H1 (cell line): ENCODE results near the gene NUBPL. TPM values are rescaled to one million over a fixed set of nuclear protein-coding genes. Genes with fewer than 3 reads are reported as not detected.
A peak's percentile ranks its signal among the peaks of the same experiment; 100 is the strongest.

ENCODE experiments used
- CTCF ChIA-PET: fragments of 300-600 bp; sonication (Branson Sonifier 250); formaldehyde crosslinking; loops from one replicate; lab custom pipeline; 2021; ENCODE audit not compliant: partially characterized antibody; lab: Charles Lee
- POLR2A ChIA-PET: fragments of 300-600 bp; sonication (Branson Sonifier 250); formaldehyde crosslinking; loops from one replicate; lab custom pipeline; 2021; ENCODE audit warnings: inconsistent platforms; ENCODE audit not compliant: partially characterized antibody; lab: Charles Lee
- DNase-seq, 2 experiments: peaks; one replicate each; pipeline versions ENCODE4 v3.0.0 to v3.0.0-alpha.2; 2010 to 2022; ENCODE audit warnings: low spot score in 2 of 2, low read depth in 1 of 2, mixed read lengths in 1 of 2
- FAIRE-seq: peaks from 2 replicates; lab custom pipeline; 2011; peaks lifted over from hg19 to GRCh38; lab: Jason Lieb, UNC
- H2AFZ ChIP-seq: 2 replicates; pipeline ENCODE4 v1.8.1; 2012; ENCODE audit warnings: low read length, inconsistent platforms
- H2AK5ac ChIP-seq: 2 replicates; pipeline ENCODE4 v1.6.1; 2013; ENCODE audit warnings: low read depth, low read length
- H2BK120ac ChIP-seq: replicated peaks from 2 replicates; pipeline ENCODE3; 2013; ENCODE audit warnings: low read depth, low read length, inconsistent platforms
- H2BK12ac ChIP-seq: 2 replicates; pipeline ENCODE4 v1.6.1; 2013; ENCODE audit warnings: low read depth, low read length
- H2BK15ac ChIP-seq: 2 replicates; pipeline ENCODE4 v1.6.1; 2013; ENCODE audit warnings: low read length
- H2BK20ac ChIP-seq: 2 replicates; pipeline ENCODE4 v1.6.1; 2013; ENCODE audit warnings: low read length
- H2BK5ac ChIP-seq: 2 replicates; pipeline ENCODE4 v1.6.1; 2013; ENCODE audit warnings: low read depth, low read length
- H3K14ac ChIP-seq: 2 replicates; pipeline ENCODE4 v1.6.1; 2013; ENCODE audit warnings: inconsistent platforms; ENCODE audit not compliant: insufficient read length
- H3K18ac ChIP-seq: 2 replicates; pipeline ENCODE4 v1.6.1; 2013; ENCODE audit warnings: low read length; ENCODE audit errors: extremely low read depth
- H3K23ac ChIP-seq: 2 replicates; pipeline ENCODE4 v1.6.1; 2013; ENCODE audit warnings: inconsistent platforms; ENCODE audit not compliant: insufficient read length
- H3K23me2 ChIP-seq: 2 replicates; pipeline ENCODE4 v1.6.1; 2013; ENCODE audit warnings: low read depth, low read length
- H3K27ac ChIP-seq: 2 replicates; pipeline ENCODE4 v1.6.1; 2011; ENCODE audit warnings: low read depth, low read length, inconsistent platforms
- H3K27me3 ChIP-seq, 4 experiments: replicated peaks in 1 of 4; 1 replicate in 1 of 4; 2 replicates in 3 of 4; pipeline versions ENCODE4 v1.6.1 to v1.8.1; 2011 to 2013; ENCODE audit warnings: low read length in 3 of 4, mild to moderate bottlenecking in 3 of 4, inconsistent platforms in 2 of 4, mixed read lengths in 2 of 4, moderate library complexity in 1 of 4; ENCODE audit not compliant: control insufficient read depth in 3 of 4, insufficient read depth in 3 of 4; ENCODE audit errors: extremely low read depth in 1 of 4
- H3K36me3 ChIP-seq, 4 experiments: 2 replicates each; pipeline versions ENCODE4 v1.6.1 to v1.8.1; 2011 to 2013; ENCODE audit warnings: mild to moderate bottlenecking in 4 of 4, low read length in 3 of 4, moderate library complexity in 2 of 4, control low read depth in 1 of 4, inconsistent platforms in 1 of 4; ENCODE audit not compliant: insufficient read depth in 4 of 4, control insufficient read depth in 2 of 4
- H3K4ac ChIP-seq: replicated peaks from 2 replicates; pipeline ENCODE3; 2013; ENCODE audit warnings: low read length, low read depth, mixed read lengths, inconsistent platforms; ENCODE audit not compliant: insufficient read length
- H3K4me1 ChIP-seq, 4 experiments: replicated peaks in 1 of 4; 1 replicate in 1 of 4; 2 replicates in 3 of 4; pipeline versions ENCODE4 v1.6.1 to v1.8.1; 2011 to 2013; ENCODE audit warnings: low read length in 3 of 4, inconsistent platforms in 2 of 4, mixed read lengths in 1 of 4; ENCODE audit not compliant: insufficient read depth in 4 of 4, control insufficient read depth in 3 of 4
- H3K4me2 ChIP-seq, 2 experiments: 2 replicates each; pipeline versions ENCODE4 v1.6.1 to v1.8.1; 2011 to 2013; ENCODE audit warnings: low read depth in 2 of 2, low read length in 2 of 2, control low read depth in 1 of 2, inconsistent platforms in 1 of 2, mild to moderate bottlenecking in 1 of 2; ENCODE audit not compliant: insufficient read depth in 1 of 2
- H3K4me3 ChIP-seq, 4 experiments: fragments of 200-600, 300-600 bp in 1 of 4; sonication (generic), shearing (Covaris generic), sonication (Bioruptor Twin) in 1 of 4; 2 replicates each; pipeline versions ENCODE4 v1.5.1 to v1.8.1; 2011 to 2016; ENCODE audit warnings: low read length in 4 of 4, low read depth in 3 of 4, control low read depth in 2 of 4, inconsistent platforms in 2 of 4, mild to moderate bottlenecking in 2 of 4, mixed read lengths in 1 of 4, moderate library complexity in 1 of 4; ENCODE audit not compliant: insufficient read depth in 2 of 4; ENCODE audit errors: extremely low read depth in 1 of 4
- H3K56ac ChIP-seq: replicated peaks from 2 replicates; pipeline ENCODE3; 2013; ENCODE audit warnings: low read depth, mild to moderate bottlenecking, mixed read lengths, low read length, inconsistent platforms; ENCODE audit not compliant: insufficient read length
- H3K79me1 ChIP-seq: 2 replicates; pipeline ENCODE4 v1.6.1; 2013; ENCODE audit warnings: low read depth, low read length, control low read depth
- H3K79me2 ChIP-seq, 2 experiments: 2 replicates each; pipeline versions ENCODE4 v1.6.1 to v1.8.1; 2012 to 2013; ENCODE audit warnings: low read length in 2 of 2, mild to moderate bottlenecking in 2 of 2, inconsistent platforms in 1 of 2; ENCODE audit not compliant: insufficient read depth in 2 of 2, control insufficient read depth in 1 of 2
- H3K9ac ChIP-seq, 4 experiments: replicated peaks in 1 of 4; 1 replicate in 1 of 4; 2 replicates in 3 of 4; pipeline versions ENCODE4 v1.6.1 to v1.8.1; 2011 to 2013; ENCODE audit warnings: low read depth in 3 of 4, low read length in 3 of 4, control low read depth in 2 of 4, mild to moderate bottlenecking in 2 of 4, moderate library complexity in 2 of 4, inconsistent platforms in 1 of 4; ENCODE audit errors: extremely low read depth in 1 of 4
- H3K9me3 ChIP-seq, 2 experiments: 2 replicates each; pipeline versions ENCODE4 v1.6.1 to v1.8.1; 2012 to 2013; ENCODE audit warnings: mild to moderate bottlenecking in 2 of 2, moderate library complexity in 2 of 2, control low read depth in 1 of 2, inconsistent platforms in 1 of 2, low read depth in 1 of 2, low read length in 1 of 2, mixed read lengths in 1 of 2; ENCODE audit not compliant: insufficient read depth in 2 of 2
- H4K20me1 ChIP-seq, 2 experiments: replicated peaks in 1 of 2; 2 replicates each; pipeline versions ENCODE3 to v1.8.1; 2011 to 2013; ENCODE audit warnings: inconsistent platforms in 2 of 2, low read length in 2 of 2, mild to moderate bottlenecking in 1 of 2; ENCODE audit not compliant: insufficient read depth in 2 of 2, control insufficient read depth in 1 of 2
- H4K5ac ChIP-seq: 2 replicates; pipeline ENCODE4 v1.6.1; 2013; ENCODE audit warnings: low read length, low read depth, mixed read lengths, inconsistent platforms; ENCODE audit not compliant: insufficient read length
- H4K8ac ChIP-seq: 2 replicates; pipeline ENCODE4 v1.8.0; 2013; ENCODE audit warnings: mild to moderate bottlenecking, moderate library complexity, low read length, inconsistent platforms; ENCODE audit not compliant: insufficient read depth; ENCODE audit errors: extremely low read depth
- H4K91ac ChIP-seq: replicated peaks from 2 replicates; pipeline ENCODE3; 2013; ENCODE audit warnings: low read length, mixed read lengths, inconsistent platforms; ENCODE audit not compliant: insufficient read length
- CTCF ChIP-seq, 3 experiments: IDR thresholded peaks; 1 replicate in 2 of 3; 2 replicates in 1 of 3; pipeline versions ENCODE4 v1.5.1 to v1.6.1; 2011; ENCODE audit warnings: low read length in 3 of 3, mild to moderate bottlenecking in 3 of 3, inconsistent platforms in 2 of 3, low read depth in 1 of 3, moderate library complexity in 1 of 3; ENCODE audit not compliant: insufficient read depth in 1 of 3; ENCODE audit errors: control extremely low read depth in 1 of 3
- RAD21 ChIP-seq, 2 experiments: IDR thresholded peaks in 1 of 2; conservative IDR thresholded peaks in 1 of 2; 2 replicates each; pipeline ENCODE4 v1.6.1; 2011; ENCODE audit warnings: low read depth in 2 of 2, low read length in 2 of 2, improper control_type of control experiment in 1 of 2, inconsistent platforms in 1 of 2, mild to moderate bottlenecking in 1 of 2, moderate library complexity in 1 of 2
- YY1 ChIP-seq: IDR thresholded peaks from 2 replicates; pipeline ENCODE4 v1.6.1; 2011; ENCODE audit warnings: low read depth, mild to moderate bottlenecking, low read length
- WGBS, 2 experiments: shearing (Covaris generic) in 1 of 2; methylation state at CpG; one replicate each; pipeline versions ENCODE4 v1.1.6 to v1.1.7; 2013 to 2015; ENCODE audit warnings: low lambda C conversion rate in 2 of 2, mixed read lengths in 2 of 2, inconsistent platforms in 1 of 2, low coverage in 1 of 2, missing lambda C conversion rate in 1 of 2; ENCODE audit not compliant: insufficient replicate concordance in 2 of 2, insufficient coverage in 1 of 2, insufficient read length in 1 of 2; ENCODE audit errors: extremely low coverage in 1 of 2, missing lambda C conversion rate in 1 of 2; 5-methylcytosine and 5-hydroxymethylcytosine counted together
- polyA plus RNA-seq, 7 experiments: library from polyadenylated mRNA; depleted of rRNA in 3 of 7; stranded (reverse) in 5 of 7; unstranded in 2 of 7; fragments of >200 nt in 5 of 7; fragments of 200-250 nt in 2 of 7; gene quantifications; 1 replicate in 5 of 7; 2 replicates in 1 of 7; 4 replicates in 1 of 7; pipeline versions ENCODE4 v1.2.1 to v1.2.3, GENCODE V29; 2011 to 2013; ENCODE audit warnings: missing spikeins in 2 of 7, mixed read lengths in 2 of 7
- total RNA-seq: library from RNA; stranded (reverse); fragmentation: NEBNext Ultra II Directional; extraction: Animal tissue kit (Norgen Biotek cat#: 25700); gene quantifications from 2 replicates; pipeline ENCODE4 v1.2.1, GENCODE V29; 2021

Gene NUBPL
- total and polyA plus RNA-seq, 2 of the 8 experiments (the other 6 are each of a cell fraction or from before 2014, with no cell fraction given): 1.6 to 6.8 TPM

DNA sequence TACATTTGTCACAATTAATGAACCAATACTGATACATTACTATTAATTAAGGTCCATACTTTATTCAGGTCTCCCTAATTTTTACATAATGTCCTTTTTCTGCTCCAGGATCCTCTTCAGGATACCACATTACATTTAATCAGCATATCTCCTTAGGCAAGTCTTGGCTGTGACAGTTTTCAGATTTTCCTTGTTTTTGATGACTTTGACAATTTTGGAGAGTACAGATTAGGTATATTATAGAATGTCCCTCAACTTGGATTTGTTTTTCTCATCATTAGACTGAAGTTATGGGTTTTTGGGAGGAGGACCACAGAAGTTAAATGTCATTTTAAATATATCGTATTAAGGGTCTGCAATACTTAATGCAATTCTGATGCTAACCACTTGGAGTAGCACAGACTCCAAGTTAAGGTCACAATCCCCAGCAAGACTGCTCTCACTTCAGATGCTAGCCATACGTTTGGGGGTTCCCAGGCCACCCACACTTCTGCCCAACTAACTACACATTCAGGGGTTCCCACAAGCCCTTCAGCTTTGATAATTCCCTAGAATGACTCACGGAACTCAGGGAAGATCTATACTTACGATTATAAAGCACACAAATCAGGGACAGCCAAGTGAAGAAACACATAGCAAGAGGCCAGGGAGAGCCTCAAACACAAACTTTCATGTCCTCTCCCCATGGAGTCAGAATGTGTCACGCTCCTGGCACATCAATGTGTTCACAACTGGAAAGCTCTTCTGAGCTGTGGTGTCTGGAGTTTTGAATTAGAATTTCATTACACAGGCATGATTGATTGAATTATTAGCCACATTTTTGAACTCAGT lies 17.0 kb upstream of the NUBPL start:
- POLR2A ChIA-PET: no interaction called here
- Histone ChIP-seq H2BK5ac (no peak overlapping the region), H3K4me2 (no peak overlapping the region), H3K18ac (no peak overlapping the region), H2BK20ac (no peak overlapping the region), H2BK120ac (no peak overlapping the region), H2BK12ac (no peak overlapping the region), H3K27me3 (no peaks in the 10 kb centered on the region), H4K8ac (no peak overlapping the region), H3K23me2 (no peaks in the 10 kb centered on the region), H2AK5ac (no peak overlapping the region), H3K79me1 (no peaks in the 10 kb centered on the region), H3K23ac (no peak overlapping the region), H4K20me1 (no peaks in the 10 kb centered on the region), H3K4me3 (no peak overlapping the region), H3K56ac (no peak overlapping the region), H3K9ac (no peak overlapping the region), H3K79me2 (no peaks in the 10 kb centered on the region), H3K4me1 (no peaks in the 10 kb centered on the region), H3K9me3 (no peaks in the 10 kb centered on the region; a peak in 1 of 4 replicates), H2BK15ac (no peak overlapping the region), H3K4ac (no peak overlapping the region), H3K14ac (no peak overlapping the region), H3K27ac (no peak overlapping the region), H2AFZ (0 out of 2 replicates have a peak overlapping the region, but pooled peaks have one; percentile 46), H4K91ac (no peak overlapping the region), H3K36me3 (no peaks in the 10 kb centered on the region), H4K5ac (no peak overlapping the region)
- TF ChIP-seq RAD21 (IDR thresholded peaks at IDR 0.05 in 1 of 2, conservative IDR thresholded peaks at IDR 0.05 in 1 of 2; ENCODE audit: low read depth in 2 of 2, low read length in 2 of 2): peak; percentile 38 to 53; a peak in 3 of 4 replicates
- no peak for TF ChIP-seq YY1
- peak in 2 of 3 experiments; percentile 3 to 36; a peak in 2 of 4 replicates for TF ChIP-seq CTCF (IDR thresholded peaks at IDR 0.05; ENCODE audit: control extremely low read depth in 1 of 3, insufficient read depth in 1 of 3, low read depth in 1 of 3, low read length in 3 of 3)
- DNase-seq (no peak), FAIRE-seq (peak; percentile 63)
- CTCF ChIA-PET: interaction anchor here (1.0 to 1.4 kb wide), 5 partner anchors 21 to 707 kb away, joined by 3 to 4 read pairs (median 3); no protein-coding TSS in a partner anchor
- WGBS, 2 experiments: 83% methylated on average over 5 of the region's 5 CpGs; no CpG with 5 or more reads in 1 of the 2 experiments
